Gastroesophageal sphincter (tissue), 4 donors: ENCODE data around the gene KPNA2. TPM values are rescaled to one million over a fixed set of nuclear protein-coding genes. Genes with fewer than 3 reads are reported as not detected.
"Not testable (repeated sequence)": the region's sequence is repeated elsewhere in the genome, so short reads cannot be mapped to it uniquely, and the experiment has no call there.

Experiments used
- ATAC-seq: fragments of 150-250 bp; one replicate; pipeline ENCODE4 v1.9.1; 2016; ENCODE audit warnings: mild to moderate bottlenecking, moderate library complexity
- H3K27ac ChIP-seq, 4 donors: fragments of 200-600 bp; sonication (generic) in 3 of 4; 1 replicate in 3 of 4; 2 replicates in 1 of 4; pipeline ENCODE4 v1.5.1; 2016 to 2019
- H3K27me3 ChIP-seq: fragments of 200-600 bp; sonication (generic); one replicate; pipeline ENCODE4 v1.5.1; 2019
- H3K36me3 ChIP-seq, 2 donors: fragments of 200-600 bp; sonication (generic); one replicate each; pipeline ENCODE4 v1.5.1; 2019; ENCODE audit warnings: control low read depth in 1 of 2
- H3K4me1 ChIP-seq, 3 donors: fragments of 200-600 bp; sonication (generic); 1 replicate in 2 of 3; 2 replicates in 1 of 3; pipeline ENCODE4 v1.5.1; 2016 to 2019; ENCODE audit warnings: control low read depth in 2 of 3
- H3K4me3 ChIP-seq, 2 donors: fragments of 200-600 bp; sonication (generic); one replicate each; pipeline ENCODE4 v1.5.1; 2019; ENCODE audit warnings: mild to moderate bottlenecking in 1 of 2, moderate library complexity in 1 of 2
- H3K9me3 ChIP-seq, 3 donors: fragments of 200-600 bp; sonication (generic); one replicate each; pipeline ENCODE4 v1.5.1; 2017 to 2019; ENCODE audit warnings: control low read depth in 2 of 3
- CTCF ChIP-seq, 4 experiments: fragments of 200-600 bp in 2 of 4; fragments of 450-650 bp in 2 of 4; sonication (generic) in 1 of 4; IDR thresholded peaks; one replicate each; pipeline ENCODE4 v1.5.1; 2017 to 2019; ENCODE audit warnings: antibody characterized with exemption in 4 of 4, mild to moderate bottlenecking in 2 of 4, moderate library complexity in 2 of 4
- EP300 ChIP-seq: sonication (generic); formaldehyde crosslinking; IDR thresholded peaks from one replicate; pipeline ENCODE4 v1.6.1; 2017; ENCODE audit warnings: antibody characterized with exemption, mild to moderate bottlenecking
- POLR2A ChIP-seq, 2 donors: fragments of 450-650 bp; IDR thresholded peaks; one replicate each; pipeline ENCODE4 v1.6.1; 2017; ENCODE audit warnings: antibody characterized with exemption in 2 of 2, mild to moderate bottlenecking in 2 of 2, moderate library complexity in 1 of 2
- POLR2AphosphoS5 ChIP-seq: sonication (generic); formaldehyde crosslinking; IDR thresholded peaks from one replicate; pipeline ENCODE4 v1.6.1; 2017; ENCODE audit warnings: antibody characterized with exemption
- WGBS, 2 donors: methylation state at CpG; one replicate each; pipeline ENCODE4 v1.1.5; 2018; ENCODE audit warnings: low coverage in 1 of 2; 5-methylcytosine and 5-hydroxymethylcytosine counted together
- total RNA-seq, 4 donors: library from RNA; depleted of rRNA; stranded (reverse); fragments of >200 nt; gene quantifications; one replicate each; pipeline ENCODE4 v1.1.0, GENCODE V29; 2016

The KPNA2 gene
- total RNA-seq, 4 donors from 2014 or later, result 15.7 to 34.7 (median 21.0) TPM

DNA sequence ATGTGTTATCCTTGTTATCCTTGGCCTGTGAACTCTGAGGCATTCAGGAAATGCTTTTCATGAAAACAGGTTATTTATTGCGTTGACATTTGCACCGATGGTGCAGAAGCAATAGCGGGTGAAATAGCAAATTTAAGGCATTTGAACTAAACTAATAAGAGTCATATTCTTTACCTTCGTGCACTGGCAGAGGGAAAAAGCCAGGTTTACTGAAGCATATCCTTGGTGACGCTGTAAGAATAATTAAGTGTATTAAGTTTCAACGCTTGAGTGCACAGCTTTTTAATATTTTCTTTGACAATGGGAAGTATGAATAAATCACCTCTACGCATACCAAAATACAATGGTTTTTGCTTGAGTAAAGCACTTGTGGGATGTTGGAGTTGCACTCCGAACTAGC is 13.6 kb upstream of the KPNA2 start:
- 86 to 95% methylated on average over 8 of the region's 8 CpGs for WGBS, 2 donors
- no peak for ATAC-seq
- no peaks in the 10 kb centered on the region for H3K9me3 ChIP-seq

GRCh38 chr17:68022547-68022946 is 13.0 kb upstream of the KPNA2 start:
- not testable (repeated sequence) for ATAC-seq

More for the DNA sequence above, 13.6 kb upstream of the KPNA2 start:
- Histone ChIP-seq H3K27ac (no peak overlapping the region), H3K4me1 (peaks cover 0 to 9% (median 5%) of the 10 kb centered on the region in 3 donors), H3K27me3 (no peaks in the 10 kb centered on the region), H3K4me3 (no peak overlapping the region), H3K36me3 (no peaks in the 10 kb centered on the region)
- TF ChIP-seq CTCF (IDR thresholded peaks at IDR 0.05) (no peak), POLR2AphosphoS5 (no peak), EP300 (no peak), POLR2A (IDR thresholded peaks at IDR 0.05) (no peak)

DNA sequence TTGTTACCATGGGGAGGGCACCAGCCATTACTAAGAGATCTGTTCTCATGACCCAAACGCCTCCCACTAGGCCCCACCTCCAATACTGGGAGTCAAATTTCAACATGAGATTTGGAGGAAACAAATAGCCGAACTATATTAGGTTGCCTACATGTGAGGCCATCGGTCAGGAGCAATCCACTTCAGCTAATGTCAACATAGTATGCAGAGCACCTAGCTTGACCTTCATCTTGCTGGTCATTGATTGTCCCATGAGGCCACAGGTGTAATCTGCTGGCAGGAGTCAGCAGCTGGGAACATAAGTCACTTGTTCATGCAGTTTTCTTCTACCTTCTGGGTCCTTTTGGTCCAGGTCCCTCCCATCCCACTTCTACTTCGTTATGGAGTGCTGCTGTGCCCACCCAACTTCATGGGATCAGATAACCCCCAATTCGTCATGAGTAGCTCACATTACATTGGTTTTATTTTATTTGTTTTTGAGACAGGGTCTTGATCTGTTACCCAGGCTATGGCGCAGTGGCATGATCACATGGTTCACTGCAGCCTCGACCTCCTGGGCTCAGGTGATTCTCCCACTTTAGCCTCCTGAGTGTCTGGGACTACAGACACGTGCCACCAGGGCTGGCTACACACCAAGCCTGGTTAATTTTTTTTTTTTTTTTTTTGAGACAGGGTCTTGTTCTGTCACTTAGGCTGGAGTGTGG is 5.9 kb upstream of the KPNA2 start:
- Histone ChIP-seq H3K36me3 (no peaks in the 10 kb centered on the region), H3K9me3 (no peaks in the 10 kb centered on the region), H3K27me3 (no peaks in the 10 kb centered on the region), H3K4me3 (no peak overlapping the region), H3K27ac (no peak overlapping the region), H3K4me1 (no peaks in the 10 kb centered on the region)
- TF ChIP-seq POLR2AphosphoS5 (no peak), EP300 (no peak)
- ATAC-seq, result no peak
- WGBS, 2 donors, result 53 to 58% methylated on average over 4 to 7 of the region's 8 CpGs

More at GRCh38 chr17:68022547-68022946, 13.0 kb upstream of the KPNA2 start:
- not testable (repeated sequence) for H3K9me3 ChIP-seq, H3K36me3 ChIP-seq, H3K27ac ChIP-seq, H3K4me3 ChIP-seq, H3K27me3 ChIP-seq, H3K4me1 ChIP-seq
- WGBS, 2 donors, result 90 to 93% methylated on average over 8 to 14 of the region's 15 CpGs

GRCh38 chr17:68033636-68034451 is 1.7 kb upstream of the KPNA2 start:
- WGBS, 2 donors, result 54 to 80% methylated on average over 3 to 4 of the region's 7 CpGs

GRCh38 chr17:68034452-68034776 is 1.1 kb upstream of the KPNA2 start:
- H3K4me3 ChIP-seq, result no peak overlapping the region
- no peak for TF ChIP-seq POLR2AphosphoS5
- TF ChIP-seq POLR2A (IDR thresholded peaks at IDR 0.05), result no peak
- no peak for TF ChIP-seq CTCF (IDR thresholded peaks at IDR 0.05)
- no peak for TF ChIP-seq EP300
- peaks cover 0 to 20% of the 10 kb centered on the region in 2 donors for H3K36me3 ChIP-seq
- H3K27ac ChIP-seq, result no peak overlapping the region
- H3K4me1 ChIP-seq, result peaks cover 0 to 13% (median 0%) of the 10 kb centered on the region in 3 donors
- WGBS, 2 donors, result 44 to 67% methylated on average over 1 of the region's 1 CpG
- H3K9me3 ChIP-seq, result no peaks in the 10 kb centered on the region
- ATAC-seq, result no peak
- no peaks in the 10 kb centered on the region for H3K27me3 ChIP-seq

More at GRCh38 chr17:68033636-68034451, 1.7 kb upstream of the KPNA2 start:
- Histone ChIP-seq H3K27me3 (no peaks in the 10 kb centered on the region), H3K36me3 (peaks cover 0 to 15% of the 10 kb centered on the region in 2 donors), H3K4me1 (peaks cover 0 to 13% (median 0%) of the 10 kb centered on the region in 3 donors), H3K4me3 (no peak overlapping the region), H3K27ac (no peak overlapping the region), H3K9me3 (no peaks in the 10 kb centered on the region)
- ATAC-seq, result no peak
- TF ChIP-seq EP300, result no peak
- no peak for TF ChIP-seq POLR2AphosphoS5
- TF ChIP-seq CTCF (IDR thresholded peaks at IDR 0.05), result no peak
- no peak for TF ChIP-seq POLR2A (IDR thresholded peaks at IDR 0.05)
